ENCODE data around the gene GNL3. TPM values are rescaled to one million over a fixed set of nuclear protein-coding genes. Genes with fewer than 3 reads are reported as not detected.
A peak's percentile ranks its signal among the peaks of the same experiment; 100 is the strongest.

Gene GNL3
- polyA plus RNA-seq, 6 donors from 2014 or later: 39.2 to 63.8 (median 58.2) TPM

- no peaks in the 10 kb centered on the region for H3K9me3 Mint-ChIP-seq
- peaks cover 23 to 31% of the 10 kb centered on the region in 2 donors for H3K36me3 Mint-ChIP-seq
- H3K27me3 Mint-ChIP-seq: no peaks in the 10 kb centered on the region
- no peaks in the 10 kb centered on the region for H3K4me1 Mint-ChIP-seq
- no peak for DNase-seq
- H3K27ac Mint-ChIP-seq: no peak overlapping the region
- no peak for ATAC-seq (ENCODE audit: low read depth in 2 of 2)
- no peak overlapping the region for H3K4me3 Mint-ChIP-seq
Observed at GRCh38 chr3:52739730-52740129, 53.9 kb downstream of the GNL3 start.

DNA sequence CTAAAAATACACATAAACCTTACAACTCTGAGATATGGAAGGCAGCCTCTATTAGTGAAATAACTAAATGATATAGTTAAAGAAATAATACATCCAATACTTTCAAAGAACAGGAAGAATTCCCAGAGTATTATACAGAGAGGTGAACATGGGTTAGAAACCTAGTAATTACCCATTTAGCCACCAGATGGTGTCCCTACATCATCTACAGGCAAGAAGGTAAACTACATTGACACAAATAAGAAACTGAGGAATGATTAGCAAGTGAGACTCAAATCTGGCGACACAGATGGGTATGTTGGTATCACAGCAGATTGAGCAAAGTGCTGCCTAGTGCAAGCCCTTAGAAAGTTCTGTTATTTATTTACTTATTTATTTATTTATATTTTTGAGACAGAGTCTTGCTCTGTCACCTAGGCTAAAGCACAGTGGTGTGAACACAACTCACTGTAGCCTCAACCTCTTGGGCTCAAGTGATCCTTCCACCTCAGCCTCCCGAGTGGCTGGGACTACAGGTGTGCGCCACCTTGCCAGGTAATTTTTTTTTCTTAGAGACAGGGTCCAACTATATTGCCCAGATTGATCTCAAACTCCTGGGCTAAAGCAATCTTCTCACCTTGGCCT is 56.7 kb downstream of the GNL3 start:
- DNase-seq: peak; percentile 12
- Mint-ChIP-seq H3K4me3 (no peak overlapping the region), H3K27ac (peak overlapping the region in 1 of 6 donors; percentile 75), H3K4me1 (no peaks in the 10 kb centered on the region), H3K36me3 (peaks cover 12 to 29% of the 10 kb centered on the region in 2 donors), H3K27me3 (no peaks in the 10 kb centered on the region), H3K9me3 (no peaks in the 10 kb centered on the region)
- peak in 1 of 2 donors; percentile 35 for ATAC-seq (ENCODE audit: low read depth in 2 of 2)

- Mint-ChIP-seq H3K27ac (peak overlapping the region in 1 of 6 donors; percentile 51), H3K9me3 (no peaks in the 10 kb centered on the region), H3K4me1 (no peaks in the 10 kb centered on the region), H3K4me3 (no peak overlapping the region), H3K27me3 (no peaks in the 10 kb centered on the region), H3K36me3 (peaks cover 12 to 28% of the 10 kb centered on the region in 2 donors)
- DNase-seq (no peak), ATAC-seq (ENCODE audit: low read depth in 2 of 2) (no peak)
Observed at GRCh38 chr3:52743152-52743551, 57.3 kb downstream of the GNL3 start.

GRCh38 chr3:52743721-52744120 is 57.9 kb downstream of the GNL3 start:
- DNase-seq (no peak), ATAC-seq (ENCODE audit: low read depth in 2 of 2) (no peak)
- Mint-ChIP-seq H3K4me3 (no peak overlapping the region), H3K4me1 (no peaks in the 10 kb centered on the region), H3K27me3 (no peaks in the 10 kb centered on the region), H3K9me3 (no peaks in the 10 kb centered on the region), H3K27ac (no peak overlapping the region), H3K36me3 (peaks cover 12 to 33% of the 10 kb centered on the region in 2 donors)

Other genes starting within 250 kb of the GNL3 start
- gene SEMA3G, start 240.9 kb upstream of the GNL3 start, polyA plus RNA-seq (ENCODE audit: low read depth in 6 of 6): not detected
- gene TNNC1, start 232.0 kb upstream of the GNL3 start, polyA plus RNA-seq (ENCODE audit: low read depth in 6 of 6): not detected
- gene NISCH, start 230.4 kb upstream of the GNL3 start, polyA plus RNA-seq (ENCODE audit: low read depth in 6 of 6): 10 to 100 TPM; 14.4 to 27.0 (median 15.7) TPM
- not detected for gene STAB1, start 190.7 kb upstream of the GNL3 start, polyA plus RNA-seq (ENCODE audit: low read depth in 6 of 6)
- gene NT5DC2, start 152.2 kb upstream of the GNL3 start, polyA plus RNA-seq (ENCODE audit: low read depth in 6 of 6): under 1 TPM in 2 of 6 donors, not detected in 4; 0.13 to 0.86 TPM
- 10 to 100 TPM; 10.5 to 54.7 (median 20.2) TPM for gene UQCC5, start 149.4 kb upstream of the GNL3 start, polyA plus RNA-seq (ENCODE audit: low read depth in 6 of 6)
- 100 to 1,000 TPM in 3 of 6 donors, 10 to 100 TPM in 3; 88.7 to 133 (median 95.8) TPM for gene PBRM1, start 119 bp upstream of the GNL3 start, polyA plus RNA-seq (ENCODE audit: low read depth in 6 of 6)
- 10 to 100 TPM; 26.5 to 57.9 (median 41.4) TPM for gene GLT8D1, start 19.8 kb downstream of the GNL3 start, polyA plus RNA-seq (ENCODE audit: low read depth in 6 of 6)
- 100 to 1,000 TPM; 312 to 425 (median 327) TPM for gene SPCS1, start 20.1 kb downstream of the GNL3 start, polyA plus RNA-seq (ENCODE audit: low read depth in 6 of 6)
- 10 to 100 TPM in 4 of 6 donors, 1 to 10 TPM in 2; 8.9 to 24.8 (median 12.7) TPM for gene NEK4, start 84.9 kb downstream of the GNL3 start, polyA plus RNA-seq (ENCODE audit: low read depth in 6 of 6)
- gene ITIH1, start 91.6 kb downstream of the GNL3 start, polyA plus RNA-seq (ENCODE audit: low read depth in 6 of 6): 1 to 10 TPM in 2 of 6 donors, not detected in 4; 1.7 to 3.7 TPM
- not detected for gene ITIH3, start 108.8 kb downstream of the GNL3 start, polyA plus RNA-seq (ENCODE audit: low read depth in 6 of 6)
- gene ITIH4, start 144.6 kb downstream of the GNL3 start, polyA plus RNA-seq (ENCODE audit: low read depth in 6 of 6): not detected
- gene MUSTN1, start 149.0 kb downstream of the GNL3 start, polyA plus RNA-seq (ENCODE audit: low read depth in 6 of 6): under 1 TPM in 1 of 6 donors, not detected in 5; 0.76 TPM
- 10 to 100 TPM in 1 of 6 donors, 1 to 10 TPM in 5; 3.6 to 10.2 (median 5.9) TPM for gene STIMATE, start 211.5 kb downstream of the GNL3 start, polyA plus RNA-seq (ENCODE audit: low read depth in 6 of 6)

All from naive B cell (primary cell).